Limb (tissue), 2 donors: Measurements from ENCODE around the gene NAGPA.
"Not testable (repeated sequence)": the region's sequence is repeated elsewhere in the genome, so short reads cannot be mapped to it uniquely, and the experiment has no call there.

Experiments
- DNase-seq, 2 donors: peaks; one replicate each; pipeline ENCODE4 v3.0.0-alpha.2; 2016; ENCODE audit errors: extremely low spot score in 2 of 2

Gene NAGPA

DNA sequence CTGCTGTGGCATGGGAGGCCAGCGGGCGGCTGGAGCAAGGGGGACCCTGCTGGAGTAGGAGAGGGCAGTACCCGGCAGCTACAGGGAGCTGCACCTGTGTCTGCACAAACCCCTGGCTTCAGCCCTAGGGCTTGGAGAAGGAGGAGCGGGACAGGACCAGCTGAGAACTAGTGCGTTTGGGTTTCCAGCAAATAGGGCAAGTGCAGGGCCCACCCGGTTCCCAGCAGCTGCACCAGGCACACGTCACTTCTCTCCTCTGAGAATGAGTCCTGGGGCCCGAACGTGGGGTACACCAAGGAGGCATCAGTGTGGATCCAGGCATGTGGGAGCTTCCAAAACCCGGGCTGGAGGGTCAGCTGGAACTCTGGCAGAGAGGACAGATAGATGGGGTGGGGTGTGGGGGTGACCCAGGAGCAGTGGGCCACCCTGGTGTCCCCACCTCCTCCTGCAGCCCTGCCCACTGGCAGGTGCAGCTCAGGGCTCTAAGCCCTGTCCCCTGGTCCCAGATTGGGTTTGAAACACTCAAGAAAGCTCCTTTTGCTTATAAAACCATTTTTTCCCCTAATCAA is 26.4 kb upstream of the NAGPA start:
- DNase-seq = no peak

DNA sequence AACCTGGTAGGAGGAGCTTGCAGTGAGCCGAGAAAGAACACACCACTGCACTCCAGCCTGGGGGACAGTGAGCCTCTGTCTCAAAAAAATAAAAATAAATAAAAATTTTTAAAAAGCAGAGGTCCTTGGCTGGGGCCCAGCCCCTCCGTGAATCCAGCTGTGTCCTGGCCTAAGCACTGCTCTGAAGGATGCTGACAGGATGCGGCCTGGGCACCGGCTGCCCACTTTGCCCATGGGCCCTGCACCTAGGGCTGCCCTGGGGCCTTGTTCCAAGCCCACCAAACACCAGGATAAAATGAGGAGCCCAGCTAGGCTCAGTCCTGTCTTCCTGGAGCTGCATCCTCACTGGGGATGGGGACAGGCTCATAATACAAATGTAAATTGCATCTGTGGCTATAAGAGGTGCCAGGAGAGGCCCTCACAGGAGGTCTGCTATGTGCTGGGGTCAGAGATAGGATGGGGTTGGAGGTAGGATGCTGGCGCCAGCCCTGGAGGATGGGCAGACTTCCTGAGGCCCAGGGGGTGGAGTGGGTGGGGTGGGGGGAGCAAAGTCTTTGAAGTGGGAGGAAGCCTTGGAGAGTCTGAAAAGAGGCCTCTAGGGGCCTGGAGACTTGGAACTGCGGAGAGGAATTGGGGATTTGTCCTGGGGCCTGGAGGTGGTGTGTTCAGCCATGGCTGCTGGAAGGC is 25.8 kb upstream of the NAGPA start:
- DNase-seq = no peak

DNA sequence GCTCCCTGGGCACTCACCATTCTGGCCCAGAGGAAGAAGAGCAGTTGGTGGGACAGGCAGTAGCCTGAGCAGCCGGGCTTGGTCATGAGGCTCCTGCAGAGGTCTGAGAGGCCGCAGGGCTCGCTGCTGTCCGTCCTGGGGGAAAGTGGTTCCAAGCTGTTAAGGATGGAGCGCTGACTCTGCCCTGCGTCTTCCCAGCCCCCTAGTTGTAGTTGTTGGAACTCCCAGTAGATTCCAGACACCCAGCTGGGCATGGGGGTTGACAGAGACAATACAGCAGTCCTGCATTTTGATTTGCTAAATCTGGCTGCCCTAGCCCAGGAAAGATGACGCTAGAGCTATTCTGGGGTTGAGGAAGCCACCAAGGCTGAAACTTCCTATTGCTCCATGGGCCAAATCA is 24.7 kb upstream of the NAGPA start:
- no peak for DNase-seq

GRCh38 chr16:5056352-5056751 is 22.6 kb upstream of the NAGPA start:
- no peak for DNase-seq

DNA sequence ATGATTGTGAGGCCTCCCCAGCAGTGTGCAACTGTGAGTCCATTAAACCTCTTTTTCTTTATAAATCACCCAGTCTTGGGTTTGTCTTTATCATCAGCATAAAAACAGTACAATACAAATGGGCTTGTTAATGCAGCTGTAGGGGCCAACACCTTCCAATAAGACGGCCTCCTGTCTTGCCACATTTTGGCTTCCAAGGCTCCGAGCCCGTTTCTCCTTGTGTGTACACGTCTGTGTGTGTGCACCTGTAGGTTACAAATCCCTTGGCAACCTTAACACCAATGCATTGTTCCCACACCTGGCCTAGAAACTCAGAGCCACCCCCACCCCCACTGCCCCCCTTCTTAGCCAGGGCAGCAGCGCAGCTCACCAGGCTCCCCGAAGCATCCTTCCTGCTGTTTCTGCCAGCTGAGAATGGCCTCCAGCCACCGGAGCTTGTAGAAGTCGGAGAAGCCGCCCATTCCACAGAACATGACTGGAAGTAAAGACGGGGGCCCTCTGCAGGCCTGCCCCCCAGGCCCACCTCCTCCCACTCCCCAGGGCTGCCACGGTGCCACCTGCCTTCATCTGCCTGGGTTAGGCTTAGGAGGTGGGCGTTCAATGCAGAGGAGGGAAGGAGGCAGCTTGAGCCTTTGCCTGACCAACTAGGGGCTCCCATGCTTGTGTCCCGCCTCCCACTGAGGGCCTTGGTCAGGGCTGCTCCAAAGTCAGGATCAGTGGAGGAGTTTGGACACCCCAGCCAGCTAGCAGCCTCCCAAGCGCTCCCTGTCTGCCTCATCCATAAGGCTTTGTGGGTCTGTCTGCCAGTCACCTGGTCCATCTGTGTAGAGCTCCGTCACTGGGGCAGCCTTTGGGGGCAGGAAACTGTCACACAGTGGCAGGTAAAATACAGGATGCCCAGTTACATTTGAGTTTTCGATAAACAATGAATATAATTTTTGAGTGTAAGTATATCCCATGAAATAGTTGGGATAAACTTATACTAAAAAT is 21.4 kb upstream of the NAGPA start:
- DNase-seq = no peak

DNA sequence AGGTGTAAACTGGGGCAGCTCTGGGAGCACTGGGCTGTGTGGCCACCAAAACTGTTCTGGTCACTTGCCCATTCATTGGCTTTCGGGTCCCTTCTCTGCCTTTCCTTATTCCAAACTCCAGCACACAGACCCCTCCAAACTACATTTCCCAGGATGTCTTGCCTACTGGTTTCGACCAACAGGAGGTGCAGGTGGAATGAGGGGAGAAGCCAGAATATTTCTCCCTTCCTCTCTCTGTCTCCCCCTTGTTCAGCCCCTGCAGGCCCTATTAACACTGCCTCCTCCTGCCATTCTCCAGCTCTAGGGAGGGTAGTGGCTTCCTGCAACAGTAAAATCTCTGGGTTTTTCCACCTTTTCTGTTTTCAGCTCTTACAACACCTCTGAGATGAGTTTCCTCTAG is 13.2 kb upstream of the NAGPA start:
- DNase-seq = no peak

- DNase-seq = no peak
Observed at GRCh38 chr16:5045499-5046115, 11.9 kb upstream of the NAGPA start.

GRCh38 chr16:5044581-5044980 is 10.8 kb upstream of the NAGPA start:
- not testable (repeated sequence) for DNase-seq

GRCh38 chr16:5044011-5044540 is 10.3 kb upstream of the NAGPA start:
- no peak for DNase-seq

GRCh38 chr16:5042574-5043171 is 8.9 kb upstream of the NAGPA start:
- no peak for DNase-seq

GRCh38 chr16:5041600-5042133 is 7.9 kb upstream of the NAGPA start:
- no peak for DNase-seq

- DNase-seq = no peak
Observed at GRCh38 chr16:5040451-5040850, 6.7 kb upstream of the NAGPA start.

DNA sequence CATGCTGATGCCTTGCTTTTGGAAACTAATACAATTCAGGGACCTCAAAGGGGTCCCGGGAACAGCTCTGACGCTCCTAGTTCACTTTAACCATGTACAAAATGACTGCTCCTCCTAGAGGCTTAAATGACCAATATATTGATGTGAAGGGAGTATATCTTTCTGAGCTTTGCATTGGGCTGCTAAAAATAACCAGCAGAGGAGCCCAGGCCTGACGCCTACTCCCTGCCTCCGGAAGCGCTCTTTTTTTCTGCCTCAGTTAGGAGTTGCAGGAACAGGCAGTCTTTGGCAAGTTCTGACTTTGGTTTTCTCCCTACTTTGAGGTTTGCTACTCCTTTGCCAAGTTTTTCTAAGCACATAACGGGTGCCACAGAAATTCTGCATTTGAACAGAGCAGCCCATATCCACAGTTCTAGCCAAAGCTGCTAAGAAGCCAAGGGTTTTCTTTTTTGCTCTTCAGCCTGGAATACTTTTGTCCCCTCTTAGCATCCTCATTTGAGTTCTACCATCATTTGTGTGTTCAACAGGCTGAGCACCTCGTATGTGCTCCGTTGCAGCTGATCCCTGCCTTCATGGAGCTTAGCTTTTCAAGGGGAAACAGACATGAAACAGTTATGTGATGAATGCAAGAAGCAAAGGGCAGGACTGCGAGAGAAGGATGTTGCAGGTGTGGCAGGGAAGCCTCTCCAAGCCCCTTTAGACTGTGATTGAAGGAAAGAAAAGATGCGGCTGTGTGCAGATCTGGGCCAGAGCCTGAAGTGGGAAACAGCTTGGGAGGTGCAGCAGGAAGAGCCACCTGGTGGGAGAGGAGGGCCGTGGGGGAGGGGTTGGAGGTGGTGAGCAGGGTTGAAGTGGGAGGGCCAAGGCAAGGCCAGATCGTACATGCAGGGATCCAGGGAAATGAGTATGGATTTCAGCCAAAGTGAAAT is 2.8 kb upstream of the NAGPA start:
- DNase-seq = no peak

DNA sequence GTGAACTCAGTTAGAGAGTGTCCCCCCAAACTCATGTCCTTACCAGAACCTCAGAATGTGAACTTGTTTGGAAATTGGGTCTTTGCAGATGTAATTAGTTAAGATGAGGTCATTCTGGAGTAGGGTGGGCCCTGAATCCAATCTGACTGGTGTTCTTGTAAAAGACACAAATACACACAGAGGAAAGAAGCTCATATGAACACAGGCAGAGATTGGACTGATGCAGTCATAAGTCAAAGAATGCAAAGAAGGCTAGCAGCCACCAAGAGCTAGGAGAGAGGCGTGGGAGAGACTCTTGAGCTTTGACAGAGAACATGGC is 2.1 kb upstream of the NAGPA start:
- no peak for DNase-seq

- DNase-seq = no peak
Observed at GRCh38 chr16:5034167-5034523, 410 bp upstream of the NAGPA start.

DNA sequence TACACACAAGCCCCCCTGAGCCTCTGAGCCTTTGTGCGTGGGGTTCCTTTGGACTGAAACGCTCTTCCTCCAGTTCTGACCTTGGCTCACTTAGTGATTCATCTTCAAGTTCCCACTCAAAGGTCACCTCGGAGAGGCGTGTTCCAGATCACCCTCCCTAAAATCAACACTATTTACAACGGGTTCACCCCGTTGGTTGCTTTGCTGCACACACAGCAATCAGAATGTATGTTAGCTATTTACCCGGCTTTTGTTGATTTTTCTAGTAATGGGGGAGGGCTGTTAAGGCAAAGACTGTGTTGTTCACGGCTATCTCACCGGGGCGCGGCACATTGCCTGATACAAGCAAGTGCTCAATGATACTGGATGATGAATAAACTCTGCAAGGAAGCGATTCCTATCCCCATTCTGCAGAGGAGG is 977 bp downstream of the NAGPA start:
- DNase-seq = no peak

- no peak for DNase-seq
Observed at GRCh38 chr16:5031601-5032000, 2.1 kb downstream of the NAGPA start.

GRCh38 chr16:5030251-5030870 is 3.4 kb downstream of the NAGPA start:
- no peak for DNase-seq

DNA sequence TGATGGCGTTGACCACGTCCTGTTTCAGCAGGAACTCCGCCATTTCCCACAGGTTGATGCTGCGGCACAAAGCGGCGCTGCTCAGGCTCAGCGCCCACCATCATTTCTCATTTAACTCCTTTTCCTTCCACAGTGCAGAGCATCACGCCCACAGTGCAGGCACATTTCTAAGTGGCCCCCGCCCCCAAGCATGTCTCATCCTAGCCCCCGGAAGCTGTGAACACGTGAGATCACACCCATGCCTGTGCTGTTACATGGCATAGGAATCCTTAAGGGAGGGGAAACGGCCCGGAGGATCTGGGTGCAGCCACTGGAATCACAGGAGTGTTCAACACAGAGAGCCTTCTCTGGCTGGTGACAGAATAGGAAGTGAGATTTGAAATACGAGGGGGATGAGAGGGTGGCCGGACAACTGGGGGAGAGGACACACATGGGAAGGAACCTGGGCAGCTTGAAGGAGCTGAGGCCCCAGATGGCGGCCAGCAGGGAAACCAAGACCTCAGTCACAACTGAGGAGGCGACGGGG is 4.7 kb downstream of the NAGPA start:
- DNase-seq = no peak
